Heart left ventricle (tissue), 16 donors: ENCODE measurements around the gene PRMT3. TPM values are rescaled to one million over a fixed set of nuclear protein-coding genes. Genes with fewer than 3 reads are reported as not detected.

Experiments
- ATAC-seq, 4 donors: fragments of 200-7000 bp; cut with Tn5 transposase; one replicate each; pipeline ENCODE4 v1.9.1; 2020 to 2022; ENCODE audit warnings: moderate library complexity in 4 of 4, mild to moderate bottlenecking in 3 of 4, moderate number of reproducible peaks in 1 of 4
- DNase-seq, 5 donors: peaks; one replicate each; pipeline ENCODE4 v3.0.0-alpha.2; 2020
- H3K27ac ChIP-seq, 12 donors: fragments of 200-600 bp; sonication (generic) in 4 of 12; one replicate each; pipeline versions ENCODE4 v1.5.0 to v1.8.0; 2016 to 2022; ENCODE audit warnings: mild to moderate bottlenecking in 2 of 12
- H3K27me3 ChIP-seq, 9 donors: fragments of 200-600 bp; sonication (generic) in 2 of 9; one replicate each; pipeline versions ENCODE4 v1.5.1 to v1.8.0; 2016 to 2022; ENCODE audit warnings: mild to moderate bottlenecking in 3 of 9
- H3K36me3 ChIP-seq, 9 donors: fragments of 200-600 bp; sonication (generic) in 2 of 9; one replicate each; pipeline versions ENCODE4 v1.5.0 to v1.8.0; 2018 to 2022; ENCODE audit warnings: mild to moderate bottlenecking in 2 of 9
- H3K4me1 ChIP-seq, 12 donors: fragments of 200-600 bp; sonication (generic) in 4 of 12; one replicate each; pipeline versions ENCODE4 v1.5.0 to v1.8.0; 2016 to 2022; ENCODE audit warnings: mild to moderate bottlenecking in 3 of 12
- H3K4me3 ChIP-seq, 12 donors: fragments of 200-600 bp; sonication (generic) in 4 of 12; one replicate each; pipeline versions ENCODE4 v1.5.0 to v1.8.0; 2017 to 2022; ENCODE audit warnings: mild to moderate bottlenecking in 9 of 12, moderate library complexity in 4 of 12
- H3K9me3 ChIP-seq, 12 donors: fragments of 200-600 bp; sonication (generic) in 4 of 12; one replicate each; pipeline versions ENCODE4 v1.5.0 to v1.8.0; 2016 to 2022; ENCODE audit warnings: mild to moderate bottlenecking in 1 of 12
- POLR2A ChIP-seq, 2 donors: fragments of 450-650 bp; IDR thresholded peaks; one replicate each; pipeline ENCODE4 v1.6.1; 2017; ENCODE audit warnings: antibody characterized with exemption in 2 of 2, mild to moderate bottlenecking in 2 of 2, moderate library complexity in 2 of 2
- WGBS, 4 donors: extraction: QIAGEN DNeasy Blood & Tissue Kit in 2 of 4; methylation state at CpG; one replicate each; pipeline versions ENCODE4 v1.1.5 to v1.1.7; 2013 to 2018; 5-methylcytosine and 5-hydroxymethylcytosine counted together
- intact Hi-C, 10 donors: fragments of 100-400 bp; cut with DNase I; formaldehyde crosslinking; loops; one replicate each; pipeline versions ENCODE4 v1.11.1 to v1.14.2; 2022
- polyA plus RNA-seq, 2 donors: library from polyadenylated mRNA; stranded (reverse); fragments of 200-250 nt; gene quantifications; one replicate each; pipeline ENCODE4 v1.2.3, GENCODE V29; 2013
- total RNA-seq, 9 donors: library from RNA; depleted of rRNA in 2 of 9; stranded (reverse); fragments of >200 nt in 2 of 9; fragmentation: NEBNext Ultra II Directional in 3 of 9; extraction: Animal tissue kit (Norgen Biotek cat#: 25700) in 3 of 9; gene quantifications; one replicate each; pipeline versions ENCODE4 v1.1.0 to v1.2.4, GENCODE V29; 2016 to 2023
- TF ChIP-seq, protein P1 (sequence below), 12 donors: fragments of 200-600 bp; sonication (generic) in 4 of 12; IDR thresholded peaks; one replicate each; pipeline versions ENCODE4 v1.5.0 to v1.8.0; 2018 to 2022; ENCODE audit warnings: antibody characterized with exemption in 12 of 12, mild to moderate bottlenecking in 5 of 12
- donor health status: ischemic (EF 13 %, LVEDD 7.1; RV severe dilation, severe dysfunction).
- donor health status: healthy with polysubstance abuse.
- donor health status: DM: no; HTN: yes; CAD: no.
- donor health status: DM: no; HTN: no; CAD: no.
- donor health status: ischemic (EF 25% LVEDD 6.9; RV normal size, moderate dysfunction).
- donor health status: ischemic (EF 25% LVEDD 5.7; RV mildly dilated, moderate dysfunction).
- donor health status: healthy.
- donor health status: DM: yes; HTN: yes; CAD: no.
- donor health status: ischemic (EF 35%, LVEDD 5.7; RV mildly dilated, moderate dysfunction).
- donor health status: nonischemic (EF 11% LVEDD 7.7; RV severe dilation, severe dysfunction).
- donor health status: DM: yes; HTN: yes; CAD: no.
- donor health status: PGD.
- donor health status: ischemic (EF 29% LVEDD 5.4; RV normal size, mild dysfunction).
- donor health status: nonischemic (EF 23%, LVEDD 6.1; RV moderate dilation, normal function).

PRMT3 gene
- total and polyA plus RNA-seq, 11 donors: 6.6 to 15.0 (median 10.5) TPM

GRCh38 chr11:20369826-20370225, 17.7 kb upstream of the PRMT3 start:
- Histone ChIP-seq H3K27ac (no peak overlapping the region), H3K9me3 (no peaks in the 10 kb centered on the region), H3K4me1 (peaks cover 0 to 36% (median 0%) of the 10 kb centered on the region in 12 donors), H3K27me3 (no peaks in the 10 kb centered on the region), H3K36me3 (peaks cover 0 to 45% (median 10%) of the 10 kb centered on the region in 9 donors), H3K4me3 (no peak overlapping the region)
- no peak for TF ChIP-seq POLR2A (IDR thresholded peaks at IDR 0.05)
- TF ChIP-seq, protein P1, sequence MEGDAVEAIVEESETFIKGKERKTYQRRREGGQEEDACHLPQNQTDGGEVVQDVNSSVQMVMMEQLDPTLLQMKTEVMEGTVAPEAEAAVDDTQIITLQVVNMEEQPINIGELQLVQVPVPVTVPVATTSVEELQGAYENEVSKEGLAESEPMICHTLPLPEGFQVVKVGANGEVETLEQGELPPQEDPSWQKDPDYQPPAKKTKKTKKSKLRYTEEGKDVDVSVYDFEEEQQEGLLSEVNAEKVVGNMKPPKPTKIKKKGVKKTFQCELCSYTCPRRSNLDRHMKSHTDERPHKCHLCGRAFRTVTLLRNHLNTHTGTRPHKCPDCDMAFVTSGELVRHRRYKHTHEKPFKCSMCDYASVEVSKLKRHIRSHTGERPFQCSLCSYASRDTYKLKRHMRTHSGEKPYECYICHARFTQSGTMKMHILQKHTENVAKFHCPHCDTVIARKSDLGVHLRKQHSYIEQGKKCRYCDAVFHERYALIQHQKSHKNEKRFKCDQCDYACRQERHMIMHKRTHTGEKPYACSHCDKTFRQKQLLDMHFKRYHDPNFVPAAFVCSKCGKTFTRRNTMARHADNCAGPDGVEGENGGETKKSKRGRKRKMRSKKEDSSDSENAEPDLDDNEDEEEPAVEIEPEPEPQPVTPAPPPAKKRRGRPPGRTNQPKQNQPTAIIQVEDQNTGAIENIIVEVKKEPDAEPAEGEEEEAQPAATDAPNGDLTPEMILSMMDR (IDR thresholded peaks at IDR 0.05): no peak
- no peak for ATAC-seq
- intact Hi-C loops: no loop called here
- no peak for DNase-seq

GRCh38 chr11:20372081-20372626, 15.4 kb upstream of the PRMT3 start:
- intact Hi-C loops: no loop called here
- no peaks in the 10 kb centered on the region for H3K9me3 ChIP-seq
- no peak for ATAC-seq

DNA sequence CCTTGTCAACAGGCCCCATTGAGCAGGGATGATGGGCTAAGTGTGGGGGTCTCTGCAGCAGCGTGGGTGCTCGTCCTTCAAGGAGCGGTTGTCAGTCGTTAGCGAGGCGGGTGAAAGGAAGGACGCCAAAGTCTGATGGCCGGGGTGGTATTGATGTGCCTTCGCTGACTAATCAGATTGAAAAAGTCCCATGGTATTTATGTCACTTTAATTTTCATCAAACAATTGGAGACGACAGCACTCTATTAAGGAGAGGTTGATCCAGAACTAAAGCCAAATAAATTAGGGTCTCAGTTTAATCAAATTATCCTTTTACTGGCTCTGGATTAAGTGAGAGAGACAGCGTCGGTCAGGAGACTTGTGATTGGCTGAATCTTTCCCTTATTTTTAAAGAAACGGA, 14.4 kb upstream of the PRMT3 start:
- ATAC-seq (no peak), DNase-seq (no peak)
- 85 to 92% (median 90%) methylated on average over 13 of the region's 13 CpGs for WGBS, 4 donors
- Histone ChIP-seq H3K4me1 (peaks cover 0 to 6% (median 0%) of the 10 kb centered on the region in 12 donors), H3K9me3 (no peaks in the 10 kb centered on the region), H3K36me3 (peaks cover 0 to 61% (median 22%) of the 10 kb centered on the region in 9 donors), H3K4me3 (no peak overlapping the region), H3K27ac (no peak overlapping the region), H3K27me3 (no peaks in the 10 kb centered on the region)
- intact Hi-C loops: no loop called here
- TF ChIP-seq, protein P1 (IDR thresholded peaks at IDR 0.05): no peak
- TF ChIP-seq POLR2A (IDR thresholded peaks at IDR 0.05): no peak

More at GRCh38 chr11:20372081-20372626, 15.4 kb upstream of the PRMT3 start:
- no peak for TF ChIP-seq POLR2A (IDR thresholded peaks at IDR 0.05)
- TF ChIP-seq, protein P1 (IDR thresholded peaks at IDR 0.05): no peak
- Histone ChIP-seq H3K36me3 (peaks cover 0 to 60% (median 16%) of the 10 kb centered on the region in 9 donors), H3K27me3 (no peaks in the 10 kb centered on the region), H3K4me1 (peaks cover 0 to 16% (median 0%) of the 10 kb centered on the region in 12 donors), H3K4me3 (no peak overlapping the region), H3K27ac (no peak overlapping the region)
- DNase-seq: no peak
- WGBS, 4 donors: 65 to 75% (median 72%) methylated on average over 5 of the region's 5 CpGs

DNA sequence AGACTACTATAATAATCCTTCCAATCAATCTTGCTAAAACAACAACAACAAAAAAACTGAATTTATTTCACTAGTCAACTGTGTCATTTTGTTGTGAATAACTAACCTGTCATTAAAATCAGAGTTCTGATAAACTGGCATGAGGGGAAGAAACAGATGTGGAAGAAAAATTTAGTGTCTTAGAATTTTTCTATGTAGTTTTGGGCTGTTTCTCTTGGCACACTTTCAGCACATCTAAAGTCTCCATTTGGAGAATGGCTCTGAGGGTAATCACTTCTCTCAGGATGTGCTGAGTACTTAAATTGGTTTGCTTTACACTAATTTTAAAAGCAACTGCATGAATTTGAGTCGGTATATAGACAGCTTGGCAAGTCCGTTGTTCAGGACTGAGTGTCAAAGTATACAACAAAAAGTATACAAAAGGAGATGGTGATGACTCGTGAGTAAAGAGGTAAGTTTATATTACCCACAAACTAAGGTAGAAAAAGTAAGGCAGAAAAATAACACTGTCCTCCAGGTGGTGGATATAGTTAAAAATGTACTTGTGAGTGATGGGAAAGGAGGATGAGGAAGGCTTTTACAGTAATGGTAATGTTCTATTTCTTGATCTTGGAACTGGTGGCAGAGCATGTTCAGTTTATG, 13.8 kb upstream of the PRMT3 start:
- Histone ChIP-seq H3K27ac (no peak overlapping the region), H3K9me3 (no peaks in the 10 kb centered on the region), H3K36me3 (peaks cover 0 to 61% (median 28%) of the 10 kb centered on the region in 9 donors), H3K4me1 (peaks cover 0 to under 1% (median 0%) of the 10 kb centered on the region in 12 donors), H3K4me3 (no peak overlapping the region), H3K27me3 (no peaks in the 10 kb centered on the region)
- TF ChIP-seq, protein P1 (IDR thresholded peaks at IDR 0.05): no peak
- TF ChIP-seq POLR2A (IDR thresholded peaks at IDR 0.05): no peak
- DNase-seq (no peak), ATAC-seq (no peak)
- 82 to 88% (median 86%) methylated on average over 3 of the region's 3 CpGs for WGBS, 4 donors
- intact Hi-C loops: no loop called here
